H1 (cell line): ENCODE measurements around the gene PKDREJ. TPM values are rescaled to one million over a fixed set of nuclear protein-coding genes. Genes with fewer than 3 reads are reported as not detected.

Experiments
- CTBP2 ChIP-seq: IDR thresholded peaks from 2 replicates; pipeline ENCODE4 v1.7.0; 2011; ENCODE audit warnings: borderline replicate concordance, mild to moderate bottlenecking, moderate library complexity, mixed read lengths, low read length; ENCODE audit not compliant: insufficient read depth, insufficient read length
- JUN ChIP-seq: IDR thresholded peaks from 2 replicates; pipeline ENCODE4 v1.6.1; 2011; ENCODE audit warnings: low read depth, mild to moderate bottlenecking, improper control_type of control experiment, low read length
- PHF8 ChIP-seq: fragments of 200-600 bp; sonication (generic); conservative IDR thresholded peaks from 2 replicates; pipeline ENCODE4 v1.7.1; 2012; ENCODE audit warnings: low read depth, mild to moderate bottlenecking, inconsistent platforms, low read length, moderate library complexity
- polyA plus RNA-seq, 7 experiments: library from polyadenylated mRNA; depleted of rRNA in 3 of 7; stranded (reverse) in 5 of 7; unstranded in 2 of 7; fragments of >200 nt in 5 of 7; fragments of 200-250 nt in 2 of 7; gene quantifications; 1 replicate in 5 of 7; 2 replicates in 1 of 7; 4 replicates in 1 of 7; pipeline versions ENCODE4 v1.2.1 to v1.2.3, GENCODE V29; 2011 to 2013; ENCODE audit warnings: missing spikeins in 2 of 7, mixed read lengths in 2 of 7
- total RNA-seq: library from RNA; stranded (reverse); fragmentation: NEBNext Ultra II Directional; extraction: Animal tissue kit (Norgen Biotek cat#: 25700); gene quantifications from 2 replicates; pipeline ENCODE4 v1.2.1, GENCODE V29; 2021

Gene PKDREJ
- total and polyA plus RNA-seq, 2 of the 8 experiments (the other 6 are each of a cell fraction or from before 2014, with no cell fraction given) = 0.02 to 0.04 TPM

DNA sequence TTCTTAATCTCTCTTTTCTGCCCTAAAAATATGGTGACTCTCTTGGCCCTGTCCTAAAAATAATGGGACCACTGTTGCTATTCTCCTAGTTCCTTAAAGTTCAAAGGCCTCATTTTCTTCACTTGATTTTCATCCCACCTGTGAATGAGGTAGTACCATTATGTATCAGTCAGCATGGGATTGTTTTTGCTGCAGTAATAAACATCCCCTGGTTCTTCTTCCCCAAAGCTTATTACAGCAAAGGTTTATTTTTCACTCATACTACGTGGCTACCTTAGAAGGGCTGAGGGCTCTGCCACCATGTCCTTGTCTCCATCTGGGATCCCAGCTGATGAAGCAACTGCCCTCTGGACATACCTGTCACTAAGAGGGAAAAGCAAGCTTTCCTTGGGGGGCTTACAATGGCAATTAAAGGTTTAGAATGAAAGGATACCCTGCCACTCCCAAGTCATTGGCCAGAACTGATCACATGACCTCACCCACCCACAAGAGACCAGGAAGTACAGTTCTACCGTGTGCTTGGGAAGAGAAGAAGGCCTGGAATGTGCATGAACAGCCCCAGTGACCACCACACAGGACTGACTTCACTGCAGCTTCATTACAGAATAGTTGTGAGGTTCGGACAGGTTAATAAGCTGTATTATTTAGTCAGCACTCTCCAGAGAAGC, 12.4 kb upstream of the PKDREJ start (continued):
- TF ChIP-seq CTBP2 (no peak), JUN (no peak), PHF8 (no peak)
